ENCODE results near the gene PTPRG.

PTPRG gene

DNA sequence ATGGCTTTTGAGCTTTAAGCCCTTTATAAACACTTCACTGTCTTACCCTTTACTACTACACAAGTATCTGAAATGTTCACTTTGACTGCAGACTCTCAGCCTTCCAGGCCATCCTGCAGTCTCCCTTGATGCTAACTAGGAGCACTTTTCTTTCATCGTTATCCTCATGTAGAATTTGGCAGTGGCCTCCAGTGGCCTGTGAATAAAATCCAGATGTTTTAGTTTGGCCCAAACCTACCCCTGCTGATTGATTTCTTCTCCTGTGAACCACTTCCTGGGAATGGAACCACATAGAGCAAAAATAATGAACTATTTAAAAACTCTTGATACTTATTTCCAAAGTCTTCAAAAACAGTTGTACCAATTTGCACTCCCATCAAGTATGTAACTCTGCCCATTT lies 540.1 kb downstream of the PTPRG start:
- DNase-seq (ENCODE audit: low read depth), result no peak
- TF ChIP-seq, protein P1, sequence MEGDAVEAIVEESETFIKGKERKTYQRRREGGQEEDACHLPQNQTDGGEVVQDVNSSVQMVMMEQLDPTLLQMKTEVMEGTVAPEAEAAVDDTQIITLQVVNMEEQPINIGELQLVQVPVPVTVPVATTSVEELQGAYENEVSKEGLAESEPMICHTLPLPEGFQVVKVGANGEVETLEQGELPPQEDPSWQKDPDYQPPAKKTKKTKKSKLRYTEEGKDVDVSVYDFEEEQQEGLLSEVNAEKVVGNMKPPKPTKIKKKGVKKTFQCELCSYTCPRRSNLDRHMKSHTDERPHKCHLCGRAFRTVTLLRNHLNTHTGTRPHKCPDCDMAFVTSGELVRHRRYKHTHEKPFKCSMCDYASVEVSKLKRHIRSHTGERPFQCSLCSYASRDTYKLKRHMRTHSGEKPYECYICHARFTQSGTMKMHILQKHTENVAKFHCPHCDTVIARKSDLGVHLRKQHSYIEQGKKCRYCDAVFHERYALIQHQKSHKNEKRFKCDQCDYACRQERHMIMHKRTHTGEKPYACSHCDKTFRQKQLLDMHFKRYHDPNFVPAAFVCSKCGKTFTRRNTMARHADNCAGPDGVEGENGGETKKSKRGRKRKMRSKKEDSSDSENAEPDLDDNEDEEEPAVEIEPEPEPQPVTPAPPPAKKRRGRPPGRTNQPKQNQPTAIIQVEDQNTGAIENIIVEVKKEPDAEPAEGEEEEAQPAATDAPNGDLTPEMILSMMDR (IDR thresholded peaks at IDR 0.05; ENCODE audit: insufficient read depth, low read depth, low read length, missing control alignments), result no peak
- no peak overlapping the region for H3K4me3 ChIP-seq (ENCODE audit: low read depth, low read length)

DNA sequence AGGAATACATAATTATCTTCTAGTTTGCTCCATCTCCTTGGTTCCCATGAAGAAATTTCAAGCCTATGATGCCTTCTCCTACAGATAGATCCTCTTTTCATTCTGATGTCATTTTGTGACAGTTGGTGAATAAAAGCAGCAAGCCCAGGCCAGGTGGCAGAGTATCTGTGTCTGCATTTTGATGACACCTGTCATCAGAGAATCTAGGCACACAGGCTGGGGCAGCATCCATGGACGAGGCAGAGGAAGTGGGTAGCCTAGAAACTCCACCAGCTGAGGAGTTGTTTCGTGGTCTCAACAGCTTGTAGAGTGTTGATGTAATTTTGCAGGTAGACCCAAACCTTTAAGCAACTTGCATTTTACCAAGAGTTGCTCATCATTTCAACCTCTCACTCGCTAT lies 542.2 kb downstream of the PTPRG start:
- DNase-seq (ENCODE audit: low read depth), result no peak
- TF ChIP-seq, protein P1 (IDR thresholded peaks at IDR 0.05; ENCODE audit: insufficient read depth, low read depth, low read length, missing control alignments), result no peak
- H3K4me3 ChIP-seq (ENCODE audit: low read depth, low read length), result no peak overlapping the region

DNA sequence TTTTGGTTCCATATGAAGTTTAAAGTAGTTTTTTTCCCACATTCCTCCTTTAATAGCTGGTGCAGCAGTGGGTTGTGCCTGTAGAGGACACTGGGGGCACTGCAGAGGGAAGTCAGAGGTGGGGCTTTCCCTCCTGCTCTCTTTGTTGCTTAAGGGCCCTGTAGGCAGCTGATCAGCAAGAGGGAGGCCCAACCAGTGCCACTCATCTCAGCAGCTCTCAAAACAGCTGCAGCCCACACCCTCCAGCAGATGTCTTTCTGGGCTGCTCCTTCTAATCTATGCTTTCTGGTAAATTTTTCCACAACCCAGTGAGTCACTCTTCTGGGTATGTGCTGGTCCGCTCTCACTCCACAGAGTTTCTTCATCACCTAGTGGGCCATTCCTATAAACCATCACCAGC lies 548.2 kb downstream of the PTPRG start:
- TF ChIP-seq, protein P1 (IDR thresholded peaks at IDR 0.05; ENCODE audit: insufficient read depth, low read depth, low read length, missing control alignments), result no peak
- H3K4me3 ChIP-seq (ENCODE audit: low read depth, low read length), result no peak overlapping the region
- no peak for DNase-seq (ENCODE audit: low read depth)

DNA sequence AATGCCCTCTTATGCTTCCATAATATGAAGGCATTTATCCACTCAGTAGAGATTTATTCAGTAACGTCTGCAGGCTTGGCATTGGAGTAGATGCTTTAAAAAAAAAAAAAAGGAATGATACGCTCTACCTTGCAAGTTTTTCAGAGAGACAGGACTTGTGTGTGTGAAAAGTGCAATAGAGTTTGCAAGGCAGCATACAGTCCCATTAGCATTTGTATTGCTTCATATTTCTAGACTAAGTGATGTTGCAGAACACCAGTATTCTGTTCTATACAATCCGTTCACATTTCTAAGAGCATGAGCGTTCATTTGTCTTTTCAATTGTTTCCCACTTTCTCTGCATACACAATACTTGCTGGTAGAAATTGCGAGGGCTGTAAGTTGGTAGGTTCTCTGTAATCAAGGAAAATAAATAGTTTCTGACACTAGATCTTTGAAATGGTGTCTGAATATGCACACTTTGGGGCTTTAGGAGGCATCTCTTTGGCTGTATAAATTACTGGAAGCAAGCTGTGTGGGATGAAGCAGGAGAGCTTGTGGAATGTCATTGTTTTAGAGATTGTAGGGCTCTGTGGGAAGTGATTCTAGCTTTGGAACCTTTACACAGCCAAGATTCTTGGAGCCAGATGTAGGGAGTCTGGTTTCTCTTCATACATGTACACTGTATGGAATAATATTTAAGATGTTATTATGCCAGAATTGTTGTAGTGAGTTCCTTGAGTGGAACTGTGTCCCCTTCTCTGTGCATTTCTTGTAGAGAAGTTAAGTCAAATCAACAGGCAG lies 549.3 kb downstream of the PTPRG start:
- no peak for DNase-seq (ENCODE audit: low read depth)
- TF ChIP-seq, protein P1 (IDR thresholded peaks at IDR 0.05; ENCODE audit: insufficient read depth, low read depth, low read length, missing control alignments), result no peak
- H3K4me3 ChIP-seq (ENCODE audit: low read depth, low read length), result no peak overlapping the region

DNA sequence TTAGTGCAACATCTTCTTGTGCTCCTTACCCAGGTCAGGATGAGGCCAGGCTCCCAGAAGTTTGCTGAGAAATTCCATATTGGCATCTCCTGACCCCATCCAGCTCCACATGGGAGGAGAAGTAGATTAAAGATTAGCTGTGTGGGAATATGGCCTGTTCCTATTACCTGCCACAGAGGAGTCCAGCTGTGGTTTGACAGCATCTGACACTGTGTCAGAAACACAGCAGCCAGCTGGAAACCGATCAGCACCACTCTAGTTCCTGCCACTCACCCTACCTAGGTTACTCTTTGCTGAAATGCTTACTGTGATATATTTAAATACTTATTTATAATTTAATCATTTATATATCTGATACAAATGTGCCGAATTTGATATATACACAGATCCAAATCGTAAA lies 551.7 kb downstream of the PTPRG start:
- TF ChIP-seq, protein P1 (IDR thresholded peaks at IDR 0.05; ENCODE audit: insufficient read depth, low read depth, low read length, missing control alignments), result no peak
- DNase-seq (ENCODE audit: low read depth), result no peak
- no peak overlapping the region for H3K4me3 ChIP-seq (ENCODE audit: low read depth, low read length)

DNA sequence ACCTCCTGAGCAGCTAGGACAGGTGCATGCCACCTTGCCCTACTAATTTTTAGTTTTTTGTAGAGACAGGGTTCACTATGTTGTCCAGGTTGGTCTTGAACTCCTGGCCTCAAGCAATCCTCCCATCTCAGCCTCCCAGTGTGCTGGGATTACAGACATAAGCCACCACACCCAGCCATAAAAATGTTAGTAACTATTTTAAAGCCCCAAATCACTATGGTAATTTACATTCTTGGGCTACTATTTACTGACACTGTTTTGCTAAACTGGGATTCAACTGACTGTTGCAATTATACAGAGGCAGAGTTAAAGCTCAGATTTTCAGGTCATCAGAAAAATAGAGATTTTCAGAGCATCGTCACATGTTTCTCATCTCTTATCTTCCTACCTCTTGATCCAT lies 553.4 kb downstream of the PTPRG start:
- DNase-seq (ENCODE audit: low read depth), result no peak
- TF ChIP-seq, protein P1 (IDR thresholded peaks at IDR 0.05; ENCODE audit: insufficient read depth, low read depth, low read length, missing control alignments), result no peak
- no peak overlapping the region for H3K4me3 ChIP-seq (ENCODE audit: low read depth, low read length)

Measured in GM12865 (cell line).